GM15510 (cell line): ENCODE data around the gene DYNLL2.

Source experiments
- POLR2A ChIP-seq: IDR thresholded peaks from 3 replicates; pipeline ENCODE4 v1.6.1; 2011; ENCODE audit warnings: borderline replicate concordance; ENCODE audit not compliant: insufficient read length; ENCODE audit errors: extremely low read depth

DYNLL2 gene

GRCh38 chr17:58091024-58091567 is 7.9 kb downstream of the DYNLL2 start:
- no peak for TF ChIP-seq POLR2A

GRCh38 chr17:58092101-58092796 is 9.0 kb downstream of the DYNLL2 start:
- TF ChIP-seq POLR2A, result no peak

DNA sequence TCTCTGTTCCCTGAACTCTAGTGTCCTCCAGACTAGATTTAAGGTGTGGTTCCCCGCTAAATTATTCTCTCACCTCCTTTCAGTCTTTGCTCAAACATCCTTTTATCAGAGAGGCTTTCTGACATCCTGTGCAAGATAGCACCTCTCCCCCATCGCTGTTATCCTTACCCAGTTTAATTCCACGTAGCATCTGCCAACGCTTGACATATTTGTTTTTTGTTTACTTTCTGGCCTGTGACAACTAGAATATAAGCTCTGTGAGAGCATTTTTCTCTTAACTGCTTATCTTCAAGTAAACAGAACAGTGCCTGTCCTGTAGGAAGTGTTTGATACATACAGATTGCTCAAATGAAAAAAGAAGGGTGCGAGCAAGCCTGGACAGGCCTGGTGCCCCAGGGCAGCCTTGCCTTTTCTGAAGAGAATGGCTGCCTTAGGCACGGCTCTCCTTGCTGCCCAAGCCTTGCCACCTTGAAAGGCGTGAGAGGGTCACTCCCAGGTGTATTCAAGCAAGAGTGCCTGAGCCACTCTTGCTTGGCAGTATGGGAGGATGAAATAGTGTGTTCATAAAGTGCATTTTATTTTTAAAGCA is 9.7 kb downstream of the DYNLL2 start:
- TF ChIP-seq POLR2A, result no peak

DNA sequence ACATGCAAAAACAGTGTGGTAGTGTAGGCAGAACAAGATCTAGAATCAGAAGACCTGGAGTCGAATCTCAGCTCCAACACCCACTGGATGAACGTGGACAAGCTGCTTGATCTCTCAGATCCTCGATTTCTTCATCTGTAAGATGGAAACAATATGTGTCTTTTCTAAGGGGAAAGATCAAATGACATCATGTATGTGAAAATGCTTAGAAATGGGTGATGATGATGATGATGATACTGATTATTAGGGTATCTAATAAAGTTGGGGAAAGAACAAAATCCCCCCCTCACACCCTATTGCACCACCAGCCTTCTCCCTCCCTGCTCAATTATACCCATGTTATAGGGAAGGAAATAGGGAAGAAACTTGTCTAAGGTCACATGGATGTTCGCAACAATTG is 10.9 kb downstream of the DYNLL2 start:
- TF ChIP-seq POLR2A, result no peak

DNA sequence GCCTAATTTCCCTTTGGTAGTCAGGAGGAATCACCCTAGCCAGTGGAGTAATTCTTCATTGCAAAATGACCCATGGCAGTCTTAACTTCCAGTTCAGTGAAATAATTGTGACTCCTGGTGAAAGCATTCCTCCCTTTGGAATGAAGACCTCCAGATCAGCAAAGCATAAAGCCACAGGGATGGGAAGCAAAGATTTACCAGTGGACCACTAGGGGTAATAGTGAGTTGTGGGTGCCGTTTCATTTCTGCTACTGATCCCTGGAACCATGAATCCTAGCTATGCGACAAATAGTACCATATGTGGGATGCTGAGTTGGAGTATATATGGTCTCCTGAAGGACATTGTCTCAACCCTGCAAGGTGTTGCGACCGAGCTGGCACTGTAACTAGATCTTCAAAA is 13.7 kb downstream of the DYNLL2 start:
- no peak for TF ChIP-seq POLR2A

DNA sequence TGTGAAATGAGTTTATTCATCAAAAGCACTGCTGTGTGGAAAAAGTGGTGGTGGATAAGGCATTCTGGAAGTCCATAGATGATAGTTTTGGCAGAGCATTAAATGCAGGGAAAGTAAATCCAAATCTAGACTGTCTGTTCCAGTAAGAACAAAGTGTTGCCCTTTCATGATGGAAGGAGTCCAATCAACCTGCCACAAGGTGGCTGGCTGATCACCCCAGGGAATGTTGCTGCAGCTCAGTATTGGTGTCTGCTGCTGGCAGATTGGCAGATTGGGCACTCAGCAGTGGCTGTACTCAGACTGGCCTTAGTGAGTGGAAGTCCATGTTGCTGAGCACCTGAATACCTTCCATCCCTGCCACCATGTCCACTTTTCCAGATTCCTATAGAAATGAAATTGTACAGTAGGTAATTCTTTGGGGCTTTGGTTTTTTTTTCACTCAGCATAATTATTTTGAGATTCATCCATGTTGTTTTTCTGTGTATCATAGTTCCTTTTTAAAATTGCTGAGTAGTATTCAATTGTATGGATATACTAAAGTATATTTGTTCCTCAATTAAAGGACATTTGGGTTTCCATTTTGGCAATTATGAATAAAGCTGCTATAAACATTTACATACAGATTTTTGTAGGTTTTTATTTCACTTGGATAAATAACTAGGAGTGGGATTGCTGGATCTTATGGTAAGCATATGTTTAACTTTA is 14.3 kb downstream of the DYNLL2 start:
- no peak for TF ChIP-seq POLR2A

DNA sequence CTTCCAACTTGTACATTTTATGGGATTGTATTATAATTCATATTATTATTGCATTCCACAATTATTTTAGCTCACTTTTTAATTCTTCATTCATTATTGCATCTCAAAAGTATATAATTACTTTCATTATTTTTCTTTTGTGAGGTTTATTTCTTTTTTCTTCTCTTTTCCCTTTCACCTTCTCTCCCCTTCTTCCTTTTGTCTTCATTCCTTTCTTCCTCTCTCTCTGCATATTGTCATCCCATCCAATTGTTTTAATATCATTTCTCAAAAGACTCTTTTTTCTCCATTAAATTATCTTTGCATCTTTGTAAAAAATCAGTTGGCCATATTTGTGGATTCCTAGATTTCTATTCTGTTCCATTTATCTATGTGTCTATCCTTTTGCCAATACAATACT is 17.3 kb downstream of the DYNLL2 start:
- TF ChIP-seq POLR2A, result no peak

GRCh38 chr17:58105093-58105492 is 21.9 kb downstream of the DYNLL2 start:
- no peak for TF ChIP-seq POLR2A

DNA sequence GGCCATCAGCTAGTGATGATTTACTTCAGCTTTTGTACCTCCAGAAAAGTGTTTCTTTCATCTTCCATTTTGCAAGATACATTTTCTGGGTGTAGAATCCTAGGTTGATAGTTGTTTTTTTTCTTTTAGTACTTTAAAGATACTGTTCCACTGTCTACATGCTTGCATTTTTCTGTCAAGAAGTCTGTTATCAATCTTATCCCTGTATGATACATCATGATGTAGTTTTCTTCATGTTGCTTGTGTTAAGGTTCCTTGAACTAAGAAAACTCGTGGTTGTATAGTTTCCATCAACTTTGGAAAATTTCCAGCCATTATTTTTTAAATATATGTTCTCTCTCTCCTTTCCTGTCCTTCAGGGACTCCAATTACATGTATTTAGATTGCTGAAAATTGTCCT is 24.1 kb downstream of the DYNLL2 start:
- TF ChIP-seq POLR2A, result no peak

DNA sequence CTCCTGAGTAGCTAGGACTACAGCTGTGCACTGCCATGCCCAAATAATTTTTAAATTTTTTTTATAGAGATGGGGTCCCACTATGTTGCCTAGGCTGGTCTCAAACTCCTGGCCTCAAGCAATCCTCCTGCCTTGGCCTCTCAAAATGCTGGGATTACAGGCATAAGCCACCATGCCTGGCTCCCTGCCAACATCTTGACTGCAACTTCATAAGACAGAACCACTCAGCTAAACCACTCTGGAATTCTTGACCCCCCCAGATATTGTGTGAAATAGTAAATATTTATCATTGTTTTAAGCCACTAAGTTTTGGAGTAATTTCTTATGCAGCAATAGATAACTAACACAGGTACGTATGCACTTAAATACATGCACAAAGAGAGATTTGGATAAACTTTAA is 26.0 kb downstream of the DYNLL2 start:
- no peak for TF ChIP-seq POLR2A

- TF ChIP-seq POLR2A, result no peak
Measured at GRCh38 chr17:58110012-58110411, 26.8 kb downstream of the DYNLL2 start.

- TF ChIP-seq POLR2A, result no peak
Measured at GRCh38 chr17:58111676-58112075, 28.5 kb downstream of the DYNLL2 start.

DNA sequence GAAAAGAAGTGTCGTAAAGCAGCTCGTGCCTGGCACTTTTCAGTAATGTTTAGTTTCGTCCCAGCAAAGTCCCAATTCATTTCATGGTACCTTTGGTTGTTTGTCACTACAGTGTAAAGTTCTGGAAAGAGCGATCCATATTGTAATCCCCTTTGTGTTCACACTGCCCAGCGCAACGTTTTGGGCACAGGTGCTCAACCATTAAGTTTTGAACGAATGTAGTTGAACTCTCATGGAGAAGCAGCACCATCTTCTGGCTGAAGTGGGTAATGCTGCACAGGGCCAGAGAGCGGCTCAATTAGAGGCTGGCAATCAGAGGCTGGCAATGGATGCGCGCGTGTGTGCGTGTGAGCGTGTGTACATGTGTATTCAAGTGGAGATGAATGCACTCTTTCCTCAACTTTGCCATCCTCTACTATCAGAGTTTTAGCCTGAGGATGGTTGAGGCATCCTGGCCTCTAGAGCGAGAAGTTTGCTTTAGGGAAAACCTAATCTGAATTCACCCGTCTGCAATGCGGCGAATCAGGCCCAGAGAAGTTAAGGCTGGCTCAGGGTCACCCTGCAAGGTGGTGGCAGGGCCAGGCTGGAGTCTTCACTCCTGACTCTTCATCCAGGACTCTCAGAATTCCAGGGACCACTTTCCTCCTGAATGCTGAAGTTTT is 29.9 kb downstream of the DYNLL2 start:
- no peak for TF ChIP-seq POLR2A

DNA sequence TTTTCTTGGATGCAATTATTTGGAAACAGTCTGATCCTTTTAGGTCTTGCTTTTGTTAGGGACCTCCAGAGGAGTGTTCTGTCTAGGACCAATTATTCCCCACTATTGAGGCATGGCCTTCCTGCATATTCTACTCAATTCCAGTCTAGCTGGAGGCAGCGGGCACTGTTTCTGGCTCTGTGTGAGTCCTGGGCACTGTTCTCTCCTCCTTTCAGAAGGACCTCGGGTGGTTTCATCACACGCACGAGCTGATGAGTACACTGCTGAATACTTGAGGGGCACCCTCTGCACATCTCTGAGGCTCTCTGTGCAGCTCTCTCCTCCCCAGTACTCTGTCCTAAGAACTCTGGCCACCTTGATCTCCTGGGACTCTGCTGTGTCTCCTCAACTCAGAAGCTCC is 30.7 kb downstream of the DYNLL2 start:
- TF ChIP-seq POLR2A, result no peak

DNA sequence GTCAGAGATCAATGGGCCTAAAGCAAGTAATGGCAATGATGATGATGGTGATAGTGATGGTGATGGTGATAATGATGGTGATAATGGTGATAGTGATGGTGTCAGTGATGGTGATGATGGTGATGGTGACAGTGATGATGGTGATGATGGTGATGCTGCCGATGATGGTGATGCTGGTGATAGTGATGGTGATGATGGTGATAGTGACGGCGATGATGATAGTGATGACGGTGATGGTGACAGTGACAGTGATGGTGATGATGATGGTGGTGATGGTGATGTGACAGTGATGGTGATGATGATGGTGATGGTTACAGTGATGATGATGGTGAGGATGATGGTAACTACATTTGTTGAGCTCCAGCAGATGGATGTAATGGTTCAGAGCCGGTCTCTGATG is 34.2 kb downstream of the DYNLL2 start:
- no peak for TF ChIP-seq POLR2A
